Fibroblast of lung (primary cell): ENCODE results near the gene PTPRM. TPM values are rescaled to one million over a fixed set of nuclear protein-coding genes. Genes with fewer than 3 reads are reported as not detected.

Experiments
- DNase-seq, 2 donors: peaks; one replicate each; pipeline versions ENCODE4 v3.0.0 to v3.0.0-alpha.2; 2010; ENCODE audit warnings: low read depth in 2 of 2
- H2AFZ ChIP-seq: 2 replicates; pipeline ENCODE4 v1.5.1; 2012; ENCODE audit warnings: low read length, control low read depth, inconsistent platforms
- H3K27ac ChIP-seq: 2 replicates; pipeline ENCODE4 v1.5.1; 2011; ENCODE audit warnings: low read length, control low read depth; ENCODE audit not compliant: insufficient read depth
- H3K27me3 ChIP-seq: 2 replicates; pipeline ENCODE4 v1.5.1; 2011; ENCODE audit warnings: mild to moderate bottlenecking, low read length; ENCODE audit not compliant: control insufficient read depth, insufficient read depth
- H3K36me3 ChIP-seq: 2 replicates; pipeline ENCODE4 v1.5.1; 2011; ENCODE audit warnings: low read length; ENCODE audit not compliant: control insufficient read depth, insufficient read depth
- H3K4me1 ChIP-seq: 2 replicates; pipeline ENCODE4 v1.5.1; 2011; ENCODE audit warnings: low read length; ENCODE audit not compliant: control insufficient read depth, insufficient read depth; ENCODE audit errors: extremely low read depth
- H3K4me2 ChIP-seq: 2 replicates; pipeline ENCODE4 v1.5.1; 2011; ENCODE audit warnings: low read length, control low read depth; ENCODE audit not compliant: insufficient read depth; ENCODE audit errors: extremely low read depth
- H3K4me3 ChIP-seq, 4 experiments: fragments of 200-600 bp in 1 of 4; sonication (generic) in 1 of 4; replicated peaks in 1 of 4; 2 replicates each; pipeline ENCODE4 v1.5.1; 2011 to 2016; ENCODE audit warnings: low read length in 4 of 4, low read depth in 3 of 4, mild to moderate bottlenecking in 3 of 4, control low read depth in 2 of 4, inconsistent platforms in 1 of 4, mixed read lengths in 1 of 4; ENCODE audit not compliant: insufficient read depth in 1 of 4; ENCODE audit errors: control extremely low read depth in 1 of 4
- H3K79me2 ChIP-seq: 2 replicates; pipeline ENCODE4 v1.5.1; 2012; ENCODE audit warnings: mild to moderate bottlenecking, low read length, inconsistent platforms; ENCODE audit not compliant: control insufficient read depth, insufficient read depth
- H3K9ac ChIP-seq: 2 replicates; pipeline ENCODE4 v1.5.1; 2011; ENCODE audit warnings: mild to moderate bottlenecking, low read length, control low read depth; ENCODE audit not compliant: insufficient read depth
- H3K9me3 ChIP-seq: 2 replicates; pipeline ENCODE4 v1.5.1; 2012; ENCODE audit warnings: low read depth, low read length; ENCODE audit not compliant: control insufficient read depth, insufficient read depth
- H4K20me1 ChIP-seq: 2 replicates; pipeline ENCODE4 v1.5.1; 2011; ENCODE audit warnings: low read length; ENCODE audit not compliant: control insufficient read depth, insufficient read depth; ENCODE audit errors: extremely low read depth
- CTCF ChIP-seq, 2 donors: IDR thresholded peaks in 1 of 2; conservative IDR thresholded peaks in 1 of 2; 1 replicate in 1 of 2; 2 replicates in 1 of 2; pipeline ENCODE4 v1.5.1; 2011 to 2012; ENCODE audit warnings: low read length in 2 of 2, control low read depth in 1 of 2, inconsistent platforms in 1 of 2, low read depth in 1 of 2, mild to moderate bottlenecking in 1 of 2
- EZH2 ChIP-seq: IDR thresholded peaks from 2 replicates; pipeline ENCODE4 v1.5.1; 2012; ENCODE audit warnings: low read length, control low read depth, mild to moderate bottlenecking; ENCODE audit errors: missing control alignments
- polyA plus RNA-seq, 2 donors: library from polyadenylated mRNA; depleted of rRNA in 1 of 2; stranded (reverse) in 1 of 2; unstranded in 1 of 2; fragments of >200 nt; gene quantifications; 2 replicates each; pipeline ENCODE4 v1.2.1, GENCODE V29; 2011 to 2012; ENCODE audit warnings: missing spikeins in 1 of 2
- total RNA-seq: library from RNA; depleted of rRNA; stranded (reverse); fragments of >200 nt; gene quantifications from 2 replicates; pipeline ENCODE4 v1.2.1, GENCODE V29; 2014

PTPRM gene
- total and polyA plus RNA-seq, 2 donors (not counting 1 experiment from before 2014, with no cell fraction given), result 86.6 to 87.0 TPM

GRCh38 chr18:8040021-8040420 is 472.9 kb downstream of the PTPRM start:
- H3K4me3 ChIP-seq, result no peak overlapping the region
- H2AFZ ChIP-seq, result no peak overlapping the region
- no peak for DNase-seq
- no peaks in the 10 kb centered on the region for H3K9me3 ChIP-seq
- H3K79me2 ChIP-seq, result no peaks in the 10 kb centered on the region
- no peak overlapping the region for H3K9ac ChIP-seq
- no peaks in the 10 kb centered on the region for H3K27me3 ChIP-seq
- peaks cover 1% of the 10 kb centered on the region for H4K20me1 ChIP-seq
- H3K4me2 ChIP-seq, result no peak overlapping the region
- H3K36me3 ChIP-seq, result no peaks in the 10 kb centered on the region
- no peak for TF ChIP-seq CTCF (conservative IDR thresholded peaks at IDR 0.05 in 1 of 2, IDR thresholded peaks at IDR 0.05 in 1 of 2; ENCODE audit: low read depth in 1 of 2, low read length in 2 of 2)
- H3K4me1 ChIP-seq, result no peaks in the 10 kb centered on the region
- no peak overlapping the region for H3K27ac ChIP-seq

GRCh38 chr18:8041526-8042111 is 474.5 kb downstream of the PTPRM start:
- Histone ChIP-seq H3K9me3 (no peaks in the 10 kb centered on the region), H3K4me3 (no peak overlapping the region), H3K4me1 (no peaks in the 10 kb centered on the region), H3K36me3 (no peaks in the 10 kb centered on the region), H3K79me2 (no peaks in the 10 kb centered on the region), H3K27ac (no peak overlapping the region), H4K20me1 (peaks cover 1% of the 10 kb centered on the region), H3K4me2 (no peak overlapping the region), H3K9ac (no peak overlapping the region), H3K27me3 (no peaks in the 10 kb centered on the region), H2AFZ (no peak overlapping the region)
- TF ChIP-seq EZH2 (no peak), CTCF (conservative IDR thresholded peaks at IDR 0.05 in 1 of 2, IDR thresholded peaks at IDR 0.05 in 1 of 2; ENCODE audit: low read depth in 1 of 2, low read length in 2 of 2) (no peak)
- DNase-seq, result no peak

- Histone ChIP-seq H3K36me3 (no peaks in the 10 kb centered on the region), H3K4me2 (no peak overlapping the region), H2AFZ (no peak overlapping the region), H3K4me1 (no peaks in the 10 kb centered on the region), H3K9me3 (no peaks in the 10 kb centered on the region), H4K20me1 (peaks cover 1% of the 10 kb centered on the region), H3K9ac (no peak overlapping the region), H3K79me2 (no peaks in the 10 kb centered on the region), H3K27ac (no peak overlapping the region), H3K4me3 (no peak overlapping the region), H3K27me3 (no peaks in the 10 kb centered on the region)
- no peak for DNase-seq
- no peak for TF ChIP-seq CTCF (conservative IDR thresholded peaks at IDR 0.05 in 1 of 2, IDR thresholded peaks at IDR 0.05 in 1 of 2; ENCODE audit: low read depth in 1 of 2, low read length in 2 of 2)
- TF ChIP-seq EZH2, result no peak
Observed at GRCh38 chr18:8044004-8044403, 476.9 kb downstream of the PTPRM start.
